HCT116 (cell line): Measurements from ENCODE around the gene CRLF1. TPM values are rescaled to one million over a fixed set of nuclear protein-coding genes. Genes with fewer than 3 reads are reported as not detected.

ENCODE experiments used
- ATAC-seq: fragments of 200-7000 bp; cut with Tn5 transposase; 2 replicates; pipeline ENCODE4 v1.9.1; 2020; ENCODE audit warnings: mild to moderate bottlenecking, moderate library complexity
- BruUV-seq: library from RNA; stranded (reverse); fragments of 400-500 nt; replicated peaks from 2 replicates; lab custom pipeline; 2021; lab: Mats Ljungman, UMichigan
- CTCF ChIA-PET: fragments of 300-600 bp; sonication (Branson Sonifier 250); formaldehyde crosslinking; loops from one replicate; lab custom pipeline; 2021; ENCODE audit warnings: antibody characterized with exemption; lab: Charles Lee
- POLR2A ChIA-PET: fragments of 300-600, 350-600 bp; sonication (Branson Sonifier 250); formaldehyde crosslinking; loops from one replicate; lab custom pipeline; 2021; ENCODE audit warnings: antibody characterized with exemption; lab: Charles Lee
- RAD21 ChIA-PET, 2 experiments: fragments of 300-600 bp; sonication (Branson Sonifier 250); formaldehyde crosslinking; loops; one replicate each; lab custom pipeline; 2023; ENCODE audit warnings: low total read pairs in 2 of 2; ENCODE audit not compliant: uncharacterized antibody in 2 of 2, unreplicated experiment in 2 of 2, low non-redundant PET in 1 of 2; lab: Charles Lee
- DNase-seq: peaks from one replicate; pipeline ENCODE4 v3.0.0-alpha.2; 2010; ENCODE audit warnings: low read depth, low spot score
- H2AFZ ChIP-seq: fragments of 200-600 bp; shearing (Covaris generic), sonication (generic); 2 replicates; pipeline ENCODE4 v1.6.1; 2017; ENCODE audit warnings: low read depth, mixed run types, mixed read lengths, antibody characterized with exemption, low read length; ENCODE audit not compliant: poor library complexity, severe bottlenecking
- H3K27ac ChIP-seq: 2 replicates; pipeline ENCODE4 v1.5.1; 2012; ENCODE audit warnings: low read depth, low read length
- H3K27me3 ChIP-seq: fragments of 200-600 bp; sonication (generic); 2 replicates; pipeline ENCODE4 v1.6.1; 2016; ENCODE audit warnings: mixed run types, low read length, mixed read lengths; ENCODE audit not compliant: insufficient read depth
- H3K36me3 ChIP-seq, 2 experiments: fragments of 200-500 bp in 1 of 2; fragments of 200-600 bp in 1 of 2; sonication (Bioruptor generic) in 1 of 2; sonication (generic) in 1 of 2; 2 replicates each; pipeline versions ENCODE4 v1.5.1 to v1.6.1; 2014 to 2016; ENCODE audit warnings: low read length in 2 of 2, inconsistent platforms in 1 of 2, mixed read lengths in 1 of 2, mixed run types in 1 of 2; ENCODE audit not compliant: insufficient read depth in 2 of 2, control insufficient read depth in 1 of 2
- H3K4me1 ChIP-seq, 2 experiments: fragments of 200-600 bp in 1 of 2; sonication (generic) in 1 of 2; 2 replicates each; pipeline versions ENCODE4 v1.5.1 to v1.6.1; 2012 to 2017; ENCODE audit warnings: low read length in 2 of 2, inconsistent platforms in 1 of 2, mild to moderate bottlenecking in 1 of 2, mixed read lengths in 1 of 2, mixed run types in 1 of 2, moderate library complexity in 1 of 2; ENCODE audit not compliant: insufficient read depth in 2 of 2, control insufficient read depth in 1 of 2
- H3K4me2 ChIP-seq: fragments of 200-600 bp; sonication (generic); 2 replicates; pipeline ENCODE4 v1.6.1; 2017; ENCODE audit warnings: mixed run types, low read length, mixed read lengths
- H3K4me3 ChIP-seq, 2 experiments: fragments of 200-600 bp in 1 of 2; sonication (generic) in 1 of 2; replicated peaks in 1 of 2; 2 replicates each; pipeline ENCODE4 v1.5.1; 2011 to 2016; ENCODE audit warnings: low read length in 2 of 2, control low read depth in 1 of 2, low read depth in 1 of 2, mild to moderate bottlenecking in 1 of 2, mixed read lengths in 1 of 2, mixed run types in 1 of 2
- H3K79me2 ChIP-seq: fragments of 200-600 bp; sonication (generic); 2 replicates; pipeline ENCODE4 v1.6.1; 2017; ENCODE audit warnings: mild to moderate bottlenecking, mixed run types, low read length, moderate library complexity, mixed read lengths; ENCODE audit not compliant: insufficient read depth
- H3K9ac ChIP-seq: fragments of 200-600 bp; sonication (generic); 2 replicates; pipeline ENCODE4 v1.6.1; 2016; ENCODE audit warnings: low read length, mixed read lengths
- H3K9me2 ChIP-seq: fragments of 200-600 bp; sonication (generic), shearing (Covaris generic); 2 replicates; pipeline ENCODE4 v1.6.1; 2017; ENCODE audit warnings: mixed run types, mild to moderate bottlenecking, moderate library complexity; ENCODE audit not compliant: insufficient read depth
- H3K9me3 ChIP-seq, 2 experiments: fragments of 200-500 bp in 1 of 2; fragments of 200-600 bp in 1 of 2; sonication (Bioruptor generic) in 1 of 2; sonication (generic) in 1 of 2; 2 replicates each; pipeline ENCODE4 v1.6.1; 2014 to 2017; ENCODE audit warnings: low read length in 2 of 2, mixed read lengths in 2 of 2, inconsistent platforms in 1 of 2, low read depth in 1 of 2, mild to moderate bottlenecking in 1 of 2, mixed run types in 1 of 2, moderate library complexity in 1 of 2; ENCODE audit not compliant: control insufficient read depth in 1 of 2, insufficient read depth in 1 of 2
- H4K20me1 ChIP-seq: fragments of 200-600 bp; sonication (generic), shearing (Covaris generic); 2 replicates; pipeline ENCODE4 v1.6.1; 2017; ENCODE audit warnings: mixed run types, mild to moderate bottlenecking, moderate library complexity; ENCODE audit not compliant: insufficient read depth
- ATF3 ChIP-seq: IDR thresholded peaks from 2 replicates; pipeline ENCODE4 v1.6.1; 2012
- CEBPB ChIP-seq: IDR thresholded peaks from 2 replicates; pipeline ENCODE4 v1.6.1; 2012; ENCODE audit warnings: low read depth
- EGR1 ChIP-seq: IDR thresholded peaks from 2 replicates; pipeline ENCODE4 v1.6.1; 2012; ENCODE audit warnings: low read depth
- EZH2 ChIP-seq: fragments of 200-600 bp; sonication (generic); IDR thresholded peaks from 2 replicates; pipeline ENCODE4 v1.6.1; 2017; ENCODE audit warnings: antibody characterized with exemption, mixed run types
- EZH2phosphoT487 ChIP-seq: fragments of 200-600 bp; IDR thresholded peaks from 2 replicates; pipeline ENCODE4 v1.6.1; 2018; ENCODE audit warnings: antibody characterized with exemption, borderline replicate concordance
- JUND ChIP-seq: IDR thresholded peaks from 2 replicates; pipeline ENCODE4 v1.6.1; 2012
- MAX ChIP-seq: IDR thresholded peaks from 2 replicates; pipeline ENCODE4 v1.6.1; 2012
- POLR2A ChIP-seq: IDR thresholded peaks from 2 replicates; pipeline ENCODE4 v1.7.0; 2011; ENCODE audit warnings: borderline replicate concordance; ENCODE audit not compliant: insufficient read depth, insufficient read length; ENCODE audit errors: extremely low read depth
- RAD21 ChIP-seq: IDR thresholded peaks from 2 replicates; pipeline ENCODE4 v1.6.1; 2012; ENCODE audit warnings: low read depth, mild to moderate bottlenecking
- REST ChIP-seq: IDR thresholded peaks from 2 replicates; pipeline ENCODE4 v1.6.1; 2012; ENCODE audit warnings: low read depth
- SIN3A ChIP-seq: IDR thresholded peaks from 2 replicates; pipeline ENCODE4 v1.6.1; 2012; ENCODE audit warnings: low read depth
- SP1 ChIP-seq: IDR thresholded peaks from 2 replicates; pipeline ENCODE4 v1.6.1; 2012; ENCODE audit warnings: low read depth
- TCF7L2 ChIP-seq: IDR thresholded peaks from 2 replicates; pipeline ENCODE4 v1.7.0; 2011; ENCODE audit warnings: borderline replicate concordance, inconsistent platforms; ENCODE audit not compliant: insufficient read depth, insufficient read length; ENCODE audit errors: extremely low read depth
- YY1 ChIP-seq: IDR thresholded peaks from 2 replicates; pipeline ENCODE4 v1.6.1; 2011; ENCODE audit warnings: low read length, low read depth, moderate library complexity, mild to moderate bottlenecking; ENCODE audit not compliant: insufficient replicate concordance; ENCODE audit errors: extremely low read depth
- intact Hi-C: fragments of 100-400 bp; cut with micrococcal nuclease; formaldehyde crosslinking; loops from 2 replicates; pipeline ENCODE4 v1.10.0; 2022
- total RNA-seq: library from RNA; stranded (reverse); gene quantifications from one replicate; pipeline ENCODE4 v1.2.1, GENCODE V29; 2021; ENCODE audit not compliant: unreplicated experiment

CRLF1 gene
- total RNA-seq, 1 experiment from 2014 or later: 43.0 TPM

GRCh38 chr19:18610245-18610555 is 3.6 kb upstream of the CRLF1 start:
- Histone ChIP-seq H3K27me3 (peaks cover 33% of the 10 kb centered on the region; the same call in 1 of the 2 replicates), H3K4me1 (peaks cover 25 to 52% of the 10 kb centered on the region in 2 experiments), H4K20me1 (no peaks in the 10 kb centered on the region), H3K9me2 (no peaks in the 10 kb centered on the region), H3K4me2 (peak overlapping the region; percentile 40), H2AFZ (no peak overlapping the region), H3K9ac (no peak overlapping the region), H3K79me2 (no peaks in the 10 kb centered on the region), H3K36me3 (no peaks in the 10 kb centered on the region), H3K9me3 (no peaks in the 10 kb centered on the region), H3K4me3 (no peak overlapping the region), H3K27ac (no peak overlapping the region; the same call in 1 of the 2 replicates)
- no peak for ATAC-seq
- ChIA-PET CTCF (no interaction called here), POLR2A (no interaction called here), RAD21 (interaction anchor here in 1 of 2 experiments (0.6 kb wide), 1 partner anchor 147 kb away, joined by 6 read pairs; no protein-coding TSS in a partner anchor)
- intact Hi-C loops: no loop called here
- DNase-seq: no peak
- TF ChIP-seq POLR2A (no peak), TCF7L2 (no peak), MAX (no peak), SIN3A (no peak), EZH2 (no peak), JUND (no peak), SP1 (no peak), EGR1 (no peak), ATF3 (no peak), RAD21 (no peak), EZH2phosphoT487 (no peak), YY1 (no peak), CEBPB (no peak), REST (no peak)
- BruUV-seq: no TSS peak
